H1 (cell line): Measurements from ENCODE around the gene POLR3E. TPM values are rescaled to one million over a fixed set of nuclear protein-coding genes. Genes with fewer than 3 reads are reported as not detected.

ENCODE experiments used
- CTCF ChIA-PET: fragments of 300-600 bp; sonication (Branson Sonifier 250); formaldehyde crosslinking; loops from one replicate; lab custom pipeline; 2021; ENCODE audit not compliant: partially characterized antibody; lab: Charles Lee
- POLR2A ChIA-PET: fragments of 300-600 bp; sonication (Branson Sonifier 250); formaldehyde crosslinking; loops from one replicate; lab custom pipeline; 2021; ENCODE audit warnings: inconsistent platforms; ENCODE audit not compliant: partially characterized antibody; lab: Charles Lee
- DNase-seq, 2 experiments: peaks; one replicate each; pipeline versions ENCODE4 v3.0.0 to v3.0.0-alpha.2; 2010 to 2022; ENCODE audit warnings: low spot score in 2 of 2, low read depth in 1 of 2, mixed read lengths in 1 of 2
- FAIRE-seq: peaks from 2 replicates; lab custom pipeline; 2011; peaks lifted over from hg19 to GRCh38; lab: Jason Lieb, UNC
- H2AFZ ChIP-seq: 2 replicates; pipeline ENCODE4 v1.8.1; 2012; ENCODE audit warnings: low read length, inconsistent platforms
- H2AK5ac ChIP-seq: 2 replicates; pipeline ENCODE4 v1.6.1; 2013; ENCODE audit warnings: low read depth, low read length
- H2BK120ac ChIP-seq: replicated peaks from 2 replicates; pipeline ENCODE3; 2013; ENCODE audit warnings: low read depth, low read length, inconsistent platforms
- H2BK12ac ChIP-seq: 2 replicates; pipeline ENCODE4 v1.6.1; 2013; ENCODE audit warnings: low read depth, low read length
- H2BK15ac ChIP-seq: 2 replicates; pipeline ENCODE4 v1.6.1; 2013; ENCODE audit warnings: low read length
- H2BK20ac ChIP-seq: 2 replicates; pipeline ENCODE4 v1.6.1; 2013; ENCODE audit warnings: low read length
- H2BK5ac ChIP-seq: 2 replicates; pipeline ENCODE4 v1.6.1; 2013; ENCODE audit warnings: low read depth, low read length
- H3K14ac ChIP-seq: 2 replicates; pipeline ENCODE4 v1.6.1; 2013; ENCODE audit warnings: inconsistent platforms; ENCODE audit not compliant: insufficient read length
- H3K18ac ChIP-seq: 2 replicates; pipeline ENCODE4 v1.6.1; 2013; ENCODE audit warnings: low read length; ENCODE audit errors: extremely low read depth
- H3K23ac ChIP-seq: 2 replicates; pipeline ENCODE4 v1.6.1; 2013; ENCODE audit warnings: inconsistent platforms; ENCODE audit not compliant: insufficient read length
- H3K23me2 ChIP-seq: 2 replicates; pipeline ENCODE4 v1.6.1; 2013; ENCODE audit warnings: low read depth, low read length
- H3K27ac ChIP-seq: 2 replicates; pipeline ENCODE4 v1.6.1; 2011; ENCODE audit warnings: low read depth, low read length, inconsistent platforms
- H3K27me3 ChIP-seq, 4 experiments: replicated peaks in 1 of 4; 1 replicate in 1 of 4; 2 replicates in 3 of 4; pipeline versions ENCODE4 v1.6.1 to v1.8.1; 2011 to 2013; ENCODE audit warnings: low read length in 3 of 4, mild to moderate bottlenecking in 3 of 4, inconsistent platforms in 2 of 4, mixed read lengths in 2 of 4, moderate library complexity in 1 of 4; ENCODE audit not compliant: control insufficient read depth in 3 of 4, insufficient read depth in 3 of 4; ENCODE audit errors: extremely low read depth in 1 of 4
- H3K36me3 ChIP-seq, 4 experiments: 2 replicates each; pipeline versions ENCODE4 v1.6.1 to v1.8.1; 2011 to 2013; ENCODE audit warnings: mild to moderate bottlenecking in 4 of 4, low read length in 3 of 4, moderate library complexity in 2 of 4, control low read depth in 1 of 4, inconsistent platforms in 1 of 4; ENCODE audit not compliant: insufficient read depth in 4 of 4, control insufficient read depth in 2 of 4
- H3K4ac ChIP-seq: replicated peaks from 2 replicates; pipeline ENCODE3; 2013; ENCODE audit warnings: low read length, low read depth, mixed read lengths, inconsistent platforms; ENCODE audit not compliant: insufficient read length
- H3K4me1 ChIP-seq, 4 experiments: replicated peaks in 1 of 4; 1 replicate in 1 of 4; 2 replicates in 3 of 4; pipeline versions ENCODE4 v1.6.1 to v1.8.1; 2011 to 2013; ENCODE audit warnings: low read length in 3 of 4, inconsistent platforms in 2 of 4, mixed read lengths in 1 of 4; ENCODE audit not compliant: insufficient read depth in 4 of 4, control insufficient read depth in 3 of 4
- H3K4me2 ChIP-seq, 2 experiments: 2 replicates each; pipeline versions ENCODE4 v1.6.1 to v1.8.1; 2011 to 2013; ENCODE audit warnings: low read depth in 2 of 2, low read length in 2 of 2, control low read depth in 1 of 2, inconsistent platforms in 1 of 2, mild to moderate bottlenecking in 1 of 2; ENCODE audit not compliant: insufficient read depth in 1 of 2
- H3K4me3 ChIP-seq, 4 experiments: fragments of 200-600, 300-600 bp in 1 of 4; sonication (generic), shearing (Covaris generic), sonication (Bioruptor Twin) in 1 of 4; 2 replicates each; pipeline versions ENCODE4 v1.5.1 to v1.8.1; 2011 to 2016; ENCODE audit warnings: low read length in 4 of 4, low read depth in 3 of 4, control low read depth in 2 of 4, inconsistent platforms in 2 of 4, mild to moderate bottlenecking in 2 of 4, mixed read lengths in 1 of 4, moderate library complexity in 1 of 4; ENCODE audit not compliant: insufficient read depth in 2 of 4; ENCODE audit errors: extremely low read depth in 1 of 4
- H3K56ac ChIP-seq: replicated peaks from 2 replicates; pipeline ENCODE3; 2013; ENCODE audit warnings: low read depth, mild to moderate bottlenecking, mixed read lengths, low read length, inconsistent platforms; ENCODE audit not compliant: insufficient read length
- H3K79me1 ChIP-seq: 2 replicates; pipeline ENCODE4 v1.6.1; 2013; ENCODE audit warnings: low read depth, low read length, control low read depth
- H3K79me2 ChIP-seq, 2 experiments: 2 replicates each; pipeline versions ENCODE4 v1.6.1 to v1.8.1; 2012 to 2013; ENCODE audit warnings: low read length in 2 of 2, mild to moderate bottlenecking in 2 of 2, inconsistent platforms in 1 of 2; ENCODE audit not compliant: insufficient read depth in 2 of 2, control insufficient read depth in 1 of 2
- H3K9ac ChIP-seq, 4 experiments: replicated peaks in 1 of 4; 1 replicate in 1 of 4; 2 replicates in 3 of 4; pipeline versions ENCODE4 v1.6.1 to v1.8.1; 2011 to 2013; ENCODE audit warnings: low read depth in 3 of 4, low read length in 3 of 4, control low read depth in 2 of 4, mild to moderate bottlenecking in 2 of 4, moderate library complexity in 2 of 4, inconsistent platforms in 1 of 4; ENCODE audit errors: extremely low read depth in 1 of 4
- H3K9me3 ChIP-seq, 2 experiments: 2 replicates each; pipeline versions ENCODE4 v1.6.1 to v1.8.1; 2012 to 2013; ENCODE audit warnings: mild to moderate bottlenecking in 2 of 2, moderate library complexity in 2 of 2, control low read depth in 1 of 2, inconsistent platforms in 1 of 2, low read depth in 1 of 2, low read length in 1 of 2, mixed read lengths in 1 of 2; ENCODE audit not compliant: insufficient read depth in 2 of 2
- H4K20me1 ChIP-seq, 2 experiments: replicated peaks in 1 of 2; 2 replicates each; pipeline versions ENCODE3 to v1.8.1; 2011 to 2013; ENCODE audit warnings: inconsistent platforms in 2 of 2, low read length in 2 of 2, mild to moderate bottlenecking in 1 of 2; ENCODE audit not compliant: insufficient read depth in 2 of 2, control insufficient read depth in 1 of 2
- H4K5ac ChIP-seq: 2 replicates; pipeline ENCODE4 v1.6.1; 2013; ENCODE audit warnings: low read length, low read depth, mixed read lengths, inconsistent platforms; ENCODE audit not compliant: insufficient read length
- H4K8ac ChIP-seq: 2 replicates; pipeline ENCODE4 v1.8.0; 2013; ENCODE audit warnings: mild to moderate bottlenecking, moderate library complexity, low read length, inconsistent platforms; ENCODE audit not compliant: insufficient read depth; ENCODE audit errors: extremely low read depth
- H4K91ac ChIP-seq: replicated peaks from 2 replicates; pipeline ENCODE3; 2013; ENCODE audit warnings: low read length, mixed read lengths, inconsistent platforms; ENCODE audit not compliant: insufficient read length
- ASH2L ChIP-seq: fragments of 200-600, 300-600 bp; sonication (generic); IDR thresholded peaks from one replicate; pipeline ENCODE4 v1.7.1; 2017; ENCODE audit warnings: low read length
- CREB1 ChIP-seq: IDR thresholded peaks from 2 replicates; pipeline ENCODE4 v1.6.1; 2012; ENCODE audit warnings: inconsistent platforms
- EGR1 ChIP-seq: IDR thresholded peaks from 2 replicates; pipeline ENCODE4 v1.6.1; 2011; ENCODE audit warnings: low read depth, low read length, borderline replicate concordance
- POLR2A ChIP-seq, 2 experiments: IDR thresholded peaks; 1 replicate in 1 of 2; 2 replicates in 1 of 2; pipeline ENCODE4 v1.6.1; 2011; ENCODE audit warnings: low read depth in 2 of 2, low read length in 2 of 2, mild to moderate bottlenecking in 2 of 2; ENCODE audit errors: control extremely low read depth in 1 of 2
- RBBP5 ChIP-seq: IDR thresholded peaks from 2 replicates; pipeline ENCODE4 v1.7.1; 2012; ENCODE audit warnings: low read depth, mild to moderate bottlenecking, inconsistent platforms, low read length, moderate library complexity, borderline replicate concordance
- SAP30 ChIP-seq: fragments of 300-600 bp; sonication (generic); IDR thresholded peaks from 2 replicates; pipeline ENCODE4 v1.7.1; 2012; ENCODE audit warnings: low read length, moderate library complexity, mild to moderate bottlenecking, inconsistent platforms; ENCODE audit not compliant: insufficient read depth, insufficient replicate concordance
- SP1 ChIP-seq: IDR thresholded peaks from 2 replicates; pipeline ENCODE4 v1.6.1; 2011; ENCODE audit warnings: low read depth, low read length
- SRF ChIP-seq: IDR thresholded peaks from 2 replicates; pipeline ENCODE4 v1.6.1; 2011; ENCODE audit warnings: mild to moderate bottlenecking, low read depth, low read length, moderate library complexity
- TAF7 ChIP-seq: optimal IDR thresholded peaks from 2 replicates; pipeline ENCODE3; 2011; ENCODE audit warnings: low read depth, mild to moderate bottlenecking, inconsistent platforms, low read length, moderate library complexity, borderline replicate concordance
- TBP ChIP-seq: IDR thresholded peaks from 2 replicates; pipeline ENCODE4 v1.6.1; 2011; ENCODE audit warnings: low read depth, low read length, improper control_type of control experiment
- WGBS, 2 experiments: shearing (Covaris generic) in 1 of 2; methylation state at CpG; one replicate each; pipeline versions ENCODE4 v1.1.6 to v1.1.7; 2013 to 2015; ENCODE audit warnings: low lambda C conversion rate in 2 of 2, mixed read lengths in 2 of 2, inconsistent platforms in 1 of 2, low coverage in 1 of 2, missing lambda C conversion rate in 1 of 2; ENCODE audit not compliant: insufficient replicate concordance in 2 of 2, insufficient coverage in 1 of 2, insufficient read length in 1 of 2; ENCODE audit errors: extremely low coverage in 1 of 2, missing lambda C conversion rate in 1 of 2; 5-methylcytosine and 5-hydroxymethylcytosine counted together
- polyA plus RNA-seq, 7 experiments: library from polyadenylated mRNA; depleted of rRNA in 3 of 7; stranded (reverse) in 5 of 7; unstranded in 2 of 7; fragments of >200 nt in 5 of 7; fragments of 200-250 nt in 2 of 7; gene quantifications; 1 replicate in 5 of 7; 2 replicates in 1 of 7; 4 replicates in 1 of 7; pipeline versions ENCODE4 v1.2.1 to v1.2.3, GENCODE V29; 2011 to 2013; ENCODE audit warnings: missing spikeins in 2 of 7, mixed read lengths in 2 of 7
- total RNA-seq: library from RNA; stranded (reverse); fragmentation: NEBNext Ultra II Directional; extraction: Animal tissue kit (Norgen Biotek cat#: 25700); gene quantifications from 2 replicates; pipeline ENCODE4 v1.2.1, GENCODE V29; 2021

POLR3E gene
- total and polyA plus RNA-seq, 2 of the 8 experiments (the other 6 are each of a cell fraction or from before 2014, with no cell fraction given), result 96.5 to 125 TPM

DNA sequence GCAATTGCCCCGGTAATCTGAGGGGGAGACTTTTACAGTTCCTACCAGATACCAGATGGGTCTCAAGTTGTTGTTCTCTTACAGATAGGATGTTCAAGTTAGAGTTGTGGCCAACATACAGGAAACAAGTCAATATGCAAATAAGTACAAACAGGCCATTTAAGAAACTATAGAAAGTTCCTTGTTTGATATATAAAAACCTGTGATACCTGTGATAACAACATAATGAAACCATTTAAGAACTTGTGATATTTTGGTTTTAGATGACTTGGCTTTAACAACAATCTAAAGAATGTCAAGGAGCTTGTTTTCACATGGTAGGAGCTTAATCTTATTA, 60.4 kb downstream of the POLR3E start:
- peaks cover 2 to 3% of the 10 kb centered on the region in 2 experiments for H4K20me1 ChIP-seq
- H4K91ac ChIP-seq, result no peak overlapping the region
- no peak overlapping the region for H3K14ac ChIP-seq
- no peak overlapping the region for H3K18ac ChIP-seq
- no peak overlapping the region for H2BK20ac ChIP-seq
- H3K56ac ChIP-seq, result no peak overlapping the region
- no peaks in the 10 kb centered on the region for H3K27me3 ChIP-seq
- H3K27ac ChIP-seq, result no peak overlapping the region
- no peaks in the 10 kb centered on the region; the same call in 1 of the 2 replicates for H3K23me2 ChIP-seq
- peaks cover 0 to 10% (median 3%) of the 10 kb centered on the region in 4 experiments; a peak in 3 of 8 replicates for H3K36me3 ChIP-seq
- ChIA-PET POLR2A (interaction anchor here (1.1 kb wide), 1 partner anchor 16 kb away, joined by 3 read pairs; no protein-coding TSS in a partner anchor), CTCF (interaction anchor here (0.6 kb wide), 1 partner anchor 40 kb away, joined by 3 read pairs; no protein-coding TSS in a partner anchor)
- H2BK12ac ChIP-seq, result no peak overlapping the region
- H3K4me3 ChIP-seq, result no peak overlapping the region
- H2BK120ac ChIP-seq, result no peak overlapping the region
- 57% methylated on average over 1 of the region's 1 CpG; no CpG with 5 or more reads in 1 of the 2 experiments for WGBS, 2 experiments
- H4K5ac ChIP-seq, result no peak overlapping the region
- H3K4me1 ChIP-seq, result peaks cover 0 to 14% (median 9%) of the 10 kb centered on the region in 4 experiments; a peak in 4 of 7 replicates
- no peak overlapping the region for H2BK5ac ChIP-seq
- no peak overlapping the region for H2AK5ac ChIP-seq
- no peak overlapping the region for H3K4me2 ChIP-seq
- no peak overlapping the region for H3K23ac ChIP-seq
- TF ChIP-seq EGR1 (no peak), RBBP5 (no peak), POLR2A (IDR thresholded peaks at IDR 0.05; ENCODE audit: control extremely low read depth in 1 of 2, low read depth in 2 of 2, low read length in 2 of 2) (no peak), TAF7 (no peak), SP1 (no peak), CREB1 (no peak), ASH2L (no peak), SAP30 (no peak), SRF (no peak), TBP (no peak)
- H3K79me1 ChIP-seq, result no peaks in the 10 kb centered on the region
- H4K8ac ChIP-seq, result no peak overlapping the region
- no peak overlapping the region for H2BK15ac ChIP-seq
- no peak overlapping the region for H3K4ac ChIP-seq
- no peak overlapping the region for H3K9ac ChIP-seq
- H3K79me2 ChIP-seq, result peaks cover 0 to 12% of the 10 kb centered on the region in 2 experiments; a peak in 2 of 4 replicates
- no peak for FAIRE-seq
- DNase-seq, result no peak
- no peak overlapping the region for H2AFZ ChIP-seq
- H3K9me3 ChIP-seq, result no peaks in the 10 kb centered on the region; a peak in 1 of 4 replicates
